HCEC 1CT (cell line): Measurements from ENCODE around the gene WDR86.
A peak's percentile ranks its signal among the peaks of the same experiment; 100 is the strongest.

ENCODE experiments used
- DNase-seq: peaks from one replicate; pipeline ENCODE4 v3.0.0-alpha.2; 2017

Gene WDR86

DNA sequence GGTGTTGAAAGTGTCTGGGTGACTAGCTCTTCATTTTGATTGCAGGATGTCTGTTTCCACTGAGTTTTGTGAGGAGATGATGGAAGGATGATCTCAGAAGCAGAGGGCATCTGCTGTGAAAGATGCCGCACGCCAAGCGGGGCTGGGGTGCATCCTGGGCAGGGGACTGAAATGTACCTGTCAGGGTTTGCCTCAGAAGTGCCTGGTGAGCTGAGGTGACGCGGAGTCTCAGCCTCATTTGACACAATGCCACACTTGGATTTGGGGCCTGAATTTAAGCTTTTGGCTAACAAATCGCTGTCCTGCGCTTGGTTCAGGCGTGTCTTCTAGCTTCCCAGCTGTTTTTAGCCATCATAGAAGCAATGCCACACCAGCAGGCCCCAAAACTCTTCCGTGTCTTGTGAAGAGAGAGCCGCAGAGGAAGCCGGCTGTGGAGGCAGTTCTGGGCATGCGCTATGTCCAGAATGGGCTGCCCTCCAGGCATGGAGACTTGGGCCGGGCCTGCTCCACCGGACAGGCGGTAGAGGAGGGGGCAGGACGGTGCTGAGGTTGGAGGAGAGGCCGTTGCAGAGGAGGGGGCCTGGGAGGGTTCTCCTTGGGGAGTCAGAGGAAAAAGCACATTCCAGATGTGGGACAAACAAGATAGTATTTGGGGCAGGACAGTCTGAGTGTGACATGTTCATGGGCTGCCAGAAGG is 31.2 kb downstream of the WDR86 start:
- no peak for DNase-seq

DNA sequence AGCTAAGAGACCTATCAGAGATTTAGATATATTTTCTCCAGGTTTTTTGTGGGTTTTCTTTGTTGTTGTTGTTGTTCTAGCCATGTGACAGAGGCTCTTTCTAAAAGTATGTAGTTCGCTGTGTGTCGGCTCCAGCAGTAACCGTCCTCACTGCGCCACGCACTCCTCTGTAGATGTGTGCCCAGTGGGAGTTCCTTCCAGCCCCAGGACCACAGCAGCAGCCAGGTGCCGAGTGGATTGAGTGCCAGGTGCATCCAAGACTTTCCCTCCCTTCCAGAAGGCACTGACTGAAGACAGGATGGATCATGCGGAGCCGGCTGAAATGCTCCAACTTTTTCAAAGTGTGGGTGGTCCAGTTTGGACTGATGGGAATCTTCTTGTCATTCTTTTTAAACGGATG is 31.8 kb downstream of the WDR86 start:
- DNase-seq: no peak

DNA sequence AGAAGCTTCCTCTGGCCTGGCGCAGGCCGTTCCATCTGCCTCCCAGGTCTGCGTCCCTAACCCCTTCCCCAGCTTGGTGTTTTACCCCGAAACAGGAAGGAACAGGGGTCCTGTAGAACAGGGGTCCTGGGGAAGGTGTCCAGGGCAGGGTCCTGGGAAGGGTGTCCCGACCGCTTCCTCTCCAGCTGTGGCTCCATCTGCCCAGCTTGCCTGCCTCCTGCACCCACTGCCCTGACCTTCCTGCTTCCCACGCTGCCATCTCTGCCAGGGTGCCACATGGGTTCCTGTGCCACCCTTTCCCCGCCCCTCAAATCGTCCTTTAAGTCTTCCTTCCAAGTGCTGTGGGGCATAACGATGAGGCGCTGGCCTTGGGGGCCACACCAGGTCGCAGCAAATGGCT is 32.4 kb downstream of the WDR86 start:
- DNase-seq: no peak

- no peak for DNase-seq
These were observed 33.5 kb downstream of the WDR86 start for GRCh38 chr7:151376218-151376902.

- no peak for DNase-seq
These were observed 34.2 kb downstream of the WDR86 start for GRCh38 chr7:151375530-151376217.

DNA sequence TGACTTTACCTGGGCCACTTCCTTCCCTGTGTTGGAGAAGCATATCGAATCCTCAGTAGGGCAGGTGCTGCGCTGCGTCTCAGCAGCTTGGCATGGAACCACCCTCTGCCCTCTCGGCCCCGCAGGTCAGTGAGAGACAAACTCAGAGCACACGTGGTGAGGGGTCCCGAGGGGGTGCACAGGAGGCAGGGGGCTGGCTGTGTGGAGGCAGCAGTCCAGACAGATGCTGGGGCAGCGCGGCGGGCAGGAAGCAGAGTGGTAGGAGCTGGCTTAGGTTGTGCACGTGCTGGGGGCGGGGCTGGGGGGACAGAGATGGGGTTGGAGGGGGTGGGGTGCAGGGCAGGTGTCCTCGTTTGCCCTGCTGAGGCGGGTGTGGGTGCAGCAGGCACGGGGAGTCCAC is 35.1 kb downstream of the WDR86 start:
- no peak for DNase-seq

DNA sequence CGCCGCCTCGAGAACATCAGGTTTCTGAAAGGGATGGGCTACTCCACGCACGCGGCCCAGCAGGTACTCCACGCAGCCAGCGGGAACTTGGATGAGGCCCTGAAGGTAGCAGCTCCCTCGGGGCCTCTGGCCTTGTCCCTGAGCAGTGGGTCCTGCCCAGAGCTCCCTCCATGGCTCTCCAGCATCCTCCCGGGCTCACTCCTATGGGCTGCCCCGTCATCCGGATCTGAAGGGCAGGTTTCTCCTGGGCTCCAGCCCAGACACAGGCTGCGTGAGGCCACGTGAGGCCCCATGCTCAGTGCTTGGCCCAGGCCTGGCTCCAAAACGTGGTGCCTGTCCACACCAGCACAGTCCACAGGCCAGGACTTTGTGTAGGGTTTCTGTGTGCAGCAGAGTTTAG is 35.7 kb downstream of the WDR86 start:
- DNase-seq: no peak

DNA sequence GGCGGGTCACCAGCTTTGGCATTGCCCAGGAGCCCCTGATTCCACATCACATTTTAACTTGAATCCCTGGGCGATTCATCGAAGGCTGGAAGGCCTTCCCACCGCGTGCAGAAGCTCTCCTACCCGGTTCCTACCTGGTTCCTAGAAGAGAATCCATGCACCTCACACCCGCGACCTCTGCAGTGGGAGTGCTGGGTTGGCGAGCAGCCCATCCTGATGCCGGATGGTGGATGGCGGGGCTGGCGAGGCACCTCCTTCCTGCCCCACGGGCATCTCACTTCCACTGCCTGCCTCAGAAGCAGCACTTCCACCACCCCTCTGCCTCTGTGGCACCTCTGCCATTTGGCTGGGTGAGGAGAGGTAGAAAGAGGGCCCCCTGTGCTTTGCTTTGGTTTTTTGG is 36.2 kb downstream of the WDR86 start:
- DNase-seq: no peak

GRCh38 chr7:151372612-151373265 is 37.1 kb downstream of the WDR86 start:
- DNase-seq: no peak

- no peak for DNase-seq
These were observed 38.6 kb downstream of the WDR86 start for GRCh38 chr7:151371266-151371665.

DNA sequence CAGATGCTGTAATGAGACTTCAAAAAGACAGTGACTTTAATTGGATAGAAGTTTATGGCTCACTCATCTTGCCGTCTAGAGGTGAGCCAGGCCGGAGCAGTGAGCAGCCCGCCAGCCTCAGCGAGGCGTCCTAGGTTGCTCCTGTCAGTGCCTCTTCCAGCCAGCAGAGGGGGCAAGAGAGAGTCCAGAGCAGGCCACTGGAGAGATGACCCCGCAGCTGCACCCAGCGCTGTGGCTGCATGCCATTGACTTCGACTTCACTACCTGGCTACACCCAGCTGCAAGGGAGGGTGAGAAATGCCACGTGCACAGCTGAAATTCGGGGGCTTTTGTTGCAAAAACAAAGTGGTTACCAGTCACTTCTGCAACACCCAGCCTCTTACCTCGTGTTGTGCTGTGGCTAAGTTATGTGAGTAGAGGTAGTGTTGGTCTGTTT is 41.7 kb downstream of the WDR86 start:
- DNase-seq: peak; percentile 72

DNA sequence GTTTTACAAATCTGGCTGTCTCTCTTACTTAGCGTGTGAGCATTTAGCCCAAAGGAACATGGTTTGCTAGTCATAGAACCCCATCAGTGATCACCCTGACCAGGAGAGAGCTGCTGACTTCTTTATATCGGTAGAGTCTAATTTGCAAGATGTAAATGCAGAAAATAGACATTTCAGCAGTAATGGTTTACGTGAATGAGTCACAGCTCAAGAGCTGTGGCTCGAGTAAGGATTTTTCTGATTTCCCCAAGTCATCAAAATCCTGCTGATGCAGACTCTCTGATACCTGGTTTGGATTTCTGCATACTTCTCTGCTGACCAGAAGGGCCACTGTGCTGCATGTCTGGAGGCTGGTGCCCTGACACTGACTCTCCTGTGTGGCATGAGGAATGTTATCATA is 42.6 kb downstream of the WDR86 start:
- DNase-seq: peak; percentile 41

DNA sequence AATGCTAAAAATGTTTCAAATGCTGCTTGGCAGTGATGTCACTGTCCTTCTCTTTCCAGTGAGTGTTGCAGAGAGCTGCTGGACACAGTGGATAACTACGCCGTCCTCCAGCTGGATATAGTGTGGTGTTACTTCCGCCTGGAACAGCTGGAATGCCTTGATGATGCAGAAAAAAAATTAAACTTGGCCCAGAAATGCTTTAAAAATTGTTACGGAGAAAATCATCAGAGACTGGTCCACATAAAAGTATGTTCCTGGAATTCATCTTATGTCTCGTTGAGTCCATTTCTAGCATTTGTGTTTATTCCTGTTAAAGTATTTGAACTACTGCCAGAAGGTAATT is 43.0 kb downstream of the WDR86 start:
- peak; percentile 77 for DNase-seq

- no peak for DNase-seq
These were observed 43.5 kb downstream of the WDR86 start for GRCh38 chr7:151366166-151366879.

- no peak for DNase-seq
These were observed 46.7 kb downstream of the WDR86 start for GRCh38 chr7:151363182-151363581.

GRCh38 chr7:151361193-151361959 is 48.5 kb downstream of the WDR86 start:
- DNase-seq: no peak

GRCh38 chr7:151352512-151352911 is 57.3 kb downstream of the WDR86 start:
- no peak for DNase-seq

- DNase-seq: no peak
These were observed 57.9 kb downstream of the WDR86 start for GRCh38 chr7:151351967-151352366.

- no peak for DNase-seq
These were observed 58.8 kb downstream of the WDR86 start for GRCh38 chr7:151351027-151351426.

- DNase-seq: no peak
These were observed 60.4 kb downstream of the WDR86 start for GRCh38 chr7:151349507-151349853.

GRCh38 chr7:151348970-151349369 is 60.9 kb downstream of the WDR86 start:
- no peak for DNase-seq

- DNase-seq: no peak
These were observed 62.6 kb downstream of the WDR86 start for GRCh38 chr7:151347200-151347599.

- DNase-seq: no peak
These were observed 63.4 kb downstream of the WDR86 start for GRCh38 chr7:151346470-151346769.
